Inflammatory macrophage treated with lipopolysaccharide for 1 hour (primary cell): ENCODE results near the gene SLC25A13.
"Not testable (repeated sequence)": the region's sequence is repeated elsewhere in the genome, so short reads cannot be mapped to it uniquely, and the experiment has no call there.

Experiments used
- DNase-seq, 2 donors: peaks; one replicate each; pipeline ENCODE4 v3.0.0-alpha.2; 2020 to 2022

Gene SLC25A13

DNA sequence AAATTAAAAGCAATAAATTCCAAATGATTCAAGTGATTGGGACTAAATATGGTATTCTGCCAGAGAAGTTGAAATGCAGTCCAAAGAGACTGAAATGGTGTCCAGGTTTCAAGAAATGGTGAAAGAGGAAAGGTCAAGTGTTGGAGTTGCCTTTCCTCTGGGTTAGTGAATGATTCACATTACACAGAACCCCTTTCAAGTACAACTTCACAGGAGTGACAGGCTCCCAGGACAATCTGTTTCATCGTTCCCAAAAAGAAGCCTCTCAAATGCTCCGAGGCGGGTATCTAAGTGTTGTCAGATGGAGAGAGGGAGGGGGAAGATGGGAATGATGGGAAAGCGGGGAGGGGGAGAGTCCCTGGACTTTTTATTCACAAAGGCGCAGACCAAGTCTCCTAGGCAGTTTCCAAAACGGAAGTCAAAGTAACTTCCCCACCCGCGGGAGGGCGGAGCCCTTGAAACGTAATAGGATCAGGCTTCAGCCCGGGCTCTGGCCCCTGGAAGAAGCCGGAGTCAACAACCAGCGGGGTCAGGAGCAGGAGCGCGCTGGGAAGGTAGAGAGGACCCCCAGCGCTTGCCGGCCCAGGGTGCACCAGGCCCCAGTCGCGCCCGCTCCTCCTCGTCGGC is 754 bp downstream of the SLC25A13 start:
- peak; percentile 85 to 89 for DNase-seq

DNA sequence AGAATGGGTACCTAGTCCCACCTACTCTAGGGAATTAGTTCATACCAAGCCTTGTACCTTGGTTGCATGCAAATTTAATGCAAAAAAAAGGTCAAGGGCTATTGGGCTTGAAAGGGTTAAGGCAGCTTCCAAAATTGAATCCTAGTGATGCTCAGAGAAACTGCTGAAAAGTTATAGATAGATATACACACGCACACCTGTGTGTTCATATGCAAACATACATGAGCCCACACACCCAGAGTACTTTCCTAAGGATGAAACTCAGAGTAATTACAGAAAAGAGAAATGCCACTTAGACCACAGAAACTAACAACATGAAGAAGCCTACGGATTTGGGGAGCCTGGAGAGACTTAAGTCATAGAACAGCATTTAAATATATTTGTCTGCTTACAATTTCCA is 1.5 kb downstream of the SLC25A13 start:
- peak; percentile 18 to 34 for DNase-seq

DNA sequence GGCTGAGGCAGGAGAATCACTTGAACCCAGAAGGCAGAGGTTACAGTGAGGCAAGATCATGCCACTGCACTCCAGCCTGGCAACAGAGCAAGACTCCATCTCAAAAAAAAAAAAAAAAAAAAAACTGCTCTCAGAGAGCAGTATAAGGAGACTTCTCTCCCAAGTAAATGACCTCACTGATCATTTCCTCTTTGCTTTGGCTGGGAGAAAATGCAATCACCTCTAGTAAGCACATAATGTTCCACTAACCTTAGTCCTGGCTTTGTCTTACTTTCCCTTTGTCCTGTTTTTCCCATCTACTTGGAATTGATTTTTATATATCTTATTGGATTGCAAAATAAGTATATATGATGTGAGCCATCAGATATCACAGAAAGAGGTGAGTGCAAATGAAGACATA is 2.5 kb downstream of the SLC25A13 start:
- DNase-seq, result peak; percentile 47 to 58

DNA sequence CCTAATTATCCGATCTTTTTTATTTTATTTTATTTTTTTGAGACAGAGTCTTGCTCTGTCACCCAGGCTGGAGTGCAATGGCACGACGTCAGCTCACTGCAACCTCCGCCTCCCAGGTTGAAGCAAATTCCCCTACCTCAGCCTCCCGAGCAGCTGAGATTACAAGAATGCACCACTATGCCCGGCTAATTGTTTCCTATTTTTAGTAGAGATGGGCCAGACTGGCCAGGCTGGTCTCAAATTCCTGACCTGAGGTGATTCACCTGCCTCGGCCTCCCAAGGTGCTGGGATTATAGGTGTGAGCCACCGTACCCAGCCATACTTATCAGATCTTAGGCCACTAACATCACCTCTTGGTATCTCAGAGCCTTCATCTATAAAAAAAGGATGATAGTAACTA is 4.9 kb downstream of the SLC25A13 start:
- no peak for DNase-seq

DNA sequence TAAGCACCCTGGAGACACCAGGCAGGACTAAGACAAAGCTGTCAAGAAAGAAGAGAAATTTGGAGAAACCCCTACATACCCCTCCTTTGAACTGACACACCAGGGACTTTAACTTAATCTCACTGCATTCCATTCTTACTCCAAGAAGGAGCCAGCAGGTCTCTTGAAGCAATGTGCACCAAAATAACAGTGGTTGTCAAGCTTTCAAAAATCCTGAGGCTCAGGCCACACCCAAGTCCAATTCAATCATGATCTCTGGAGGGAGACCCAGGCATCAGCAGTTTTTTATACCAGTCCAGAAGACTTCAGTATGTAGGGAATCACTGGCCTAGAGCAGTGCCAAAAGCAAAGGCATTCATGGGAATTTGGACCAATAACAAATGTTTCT is 6.8 kb downstream of the SLC25A13 start:
- DNase-seq, result no peak

DNA sequence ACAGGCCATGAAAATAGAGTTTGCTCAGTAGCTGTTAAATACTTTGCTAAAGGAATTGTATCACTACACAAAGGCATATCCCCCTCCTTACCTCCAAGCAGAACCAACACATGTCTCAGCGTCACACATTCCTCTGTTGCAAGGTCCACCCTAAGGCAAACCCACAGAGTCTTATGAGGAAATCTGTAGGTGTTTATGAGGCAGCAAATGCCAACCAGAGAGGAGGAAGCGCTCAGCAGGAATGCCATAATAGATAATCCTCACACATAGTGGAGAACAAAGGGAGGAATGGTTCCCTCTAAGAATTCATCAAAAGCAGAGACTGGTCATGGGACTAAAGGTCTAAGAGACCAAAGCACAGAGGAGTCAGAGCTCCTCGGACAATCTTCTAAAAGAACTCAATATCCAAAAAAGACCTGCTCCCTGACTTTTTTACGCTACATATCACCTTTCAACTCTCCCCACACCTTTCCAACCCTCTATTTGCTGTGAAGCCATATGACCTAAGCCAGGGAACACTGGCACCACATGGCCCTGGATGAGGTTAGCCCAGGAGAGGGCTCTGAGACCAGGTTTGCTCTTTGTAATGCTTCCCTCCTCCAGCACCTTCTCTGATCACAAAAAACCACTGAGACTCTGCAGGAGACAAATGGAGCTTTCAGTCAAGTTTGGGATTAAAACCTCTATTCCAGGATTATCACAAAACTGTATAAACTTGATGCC is 7.3 kb downstream of the SLC25A13 start:
- peak; percentile 69 to 87 for DNase-seq

DNA sequence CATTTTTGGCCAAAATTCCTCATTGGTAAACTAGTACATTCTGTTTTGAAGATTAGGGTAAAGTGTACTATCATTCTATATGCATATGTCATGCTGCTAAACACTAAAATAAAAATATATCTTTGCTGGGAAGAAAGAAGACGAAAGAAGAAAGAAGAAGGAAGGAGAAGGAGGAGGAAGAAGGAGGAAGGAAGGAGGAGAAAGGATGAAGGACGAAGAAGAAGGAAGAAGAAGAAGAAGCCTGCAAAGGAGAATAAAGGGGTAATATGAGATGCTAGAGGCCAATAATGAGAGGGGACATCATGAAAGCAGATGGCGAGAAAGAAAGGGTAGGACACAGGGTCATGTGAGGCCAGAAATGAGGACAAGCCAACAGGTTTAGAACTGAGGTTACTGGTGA is 8.0 kb downstream of the SLC25A13 start:
- no peak for DNase-seq

DNA sequence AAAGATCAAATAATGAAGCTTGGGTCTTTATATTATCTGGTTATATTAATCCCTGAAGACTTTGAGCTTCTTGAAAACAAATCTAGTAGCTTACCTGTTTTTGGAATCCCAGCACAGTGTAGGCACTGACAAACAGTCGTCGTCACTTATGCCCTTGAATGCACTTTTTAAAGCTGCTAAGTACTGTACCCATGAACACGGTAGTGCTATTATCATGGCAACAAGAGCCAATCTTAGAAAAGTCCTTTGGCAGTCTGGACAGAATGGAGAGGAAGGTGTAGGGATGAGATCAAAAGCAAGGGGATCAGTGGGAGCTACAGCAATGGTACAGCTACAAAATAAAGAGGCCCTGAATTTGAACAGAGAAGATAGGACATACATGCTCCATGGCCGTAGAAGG is 9.4 kb downstream of the SLC25A13 start:
- DNase-seq, result no peak

DNA sequence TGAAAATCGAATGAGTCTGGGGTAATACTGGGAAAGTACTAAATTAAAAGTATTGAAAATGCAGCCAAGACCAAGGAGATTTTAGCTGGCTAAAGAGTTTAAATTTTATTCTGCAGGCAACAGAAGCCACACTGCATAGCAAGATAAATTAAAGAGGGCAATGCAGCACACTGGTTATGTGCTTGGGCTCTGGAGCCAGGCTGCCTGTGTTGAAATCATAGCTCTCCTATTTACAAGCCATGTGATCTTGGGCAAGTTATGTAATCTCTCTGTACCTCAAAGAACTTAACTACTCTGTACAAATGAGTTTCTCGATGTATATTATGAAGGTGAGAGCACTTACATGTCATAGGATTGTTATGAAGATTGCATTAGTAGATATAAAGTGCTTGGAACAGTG is 9.9 kb downstream of the SLC25A13 start:
- peak; percentile 56 to 59 for DNase-seq

DNA sequence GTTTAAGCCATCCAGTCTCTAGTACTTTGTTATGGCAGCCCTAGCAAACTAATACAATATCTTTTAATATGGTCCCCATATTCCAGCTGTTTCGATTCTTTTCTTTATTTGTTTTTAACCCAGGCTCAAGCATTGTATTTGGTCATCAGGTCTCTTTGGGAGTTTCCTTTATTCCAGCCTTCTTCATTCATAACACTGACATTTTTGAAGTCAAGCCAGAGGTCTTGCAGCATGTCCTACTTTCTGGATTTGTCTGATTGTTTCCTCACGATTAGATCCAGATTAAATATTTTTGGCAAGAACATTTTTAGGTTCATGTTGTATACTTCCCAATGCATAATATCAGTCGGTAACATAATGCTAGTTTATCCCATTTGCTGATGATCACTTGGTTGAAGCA is 11.8 kb downstream of the SLC25A13 start:
- no peak for DNase-seq

DNA sequence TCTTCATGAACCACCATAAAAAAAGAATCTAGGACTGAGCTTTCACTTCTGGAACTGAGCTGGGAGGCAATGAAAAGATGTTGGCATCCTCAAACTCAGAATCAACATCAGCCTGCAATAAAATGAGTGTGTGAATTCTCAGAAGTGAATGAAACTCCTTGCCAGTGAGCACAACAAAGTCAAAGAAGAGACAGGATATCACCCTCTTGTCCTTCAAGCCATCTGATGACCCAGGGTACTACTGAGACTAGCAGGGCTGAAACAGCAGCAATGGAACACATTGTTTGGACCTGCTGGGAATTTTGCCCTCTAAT is 13.0 kb downstream of the SLC25A13 start:
- DNase-seq, result no peak

DNA sequence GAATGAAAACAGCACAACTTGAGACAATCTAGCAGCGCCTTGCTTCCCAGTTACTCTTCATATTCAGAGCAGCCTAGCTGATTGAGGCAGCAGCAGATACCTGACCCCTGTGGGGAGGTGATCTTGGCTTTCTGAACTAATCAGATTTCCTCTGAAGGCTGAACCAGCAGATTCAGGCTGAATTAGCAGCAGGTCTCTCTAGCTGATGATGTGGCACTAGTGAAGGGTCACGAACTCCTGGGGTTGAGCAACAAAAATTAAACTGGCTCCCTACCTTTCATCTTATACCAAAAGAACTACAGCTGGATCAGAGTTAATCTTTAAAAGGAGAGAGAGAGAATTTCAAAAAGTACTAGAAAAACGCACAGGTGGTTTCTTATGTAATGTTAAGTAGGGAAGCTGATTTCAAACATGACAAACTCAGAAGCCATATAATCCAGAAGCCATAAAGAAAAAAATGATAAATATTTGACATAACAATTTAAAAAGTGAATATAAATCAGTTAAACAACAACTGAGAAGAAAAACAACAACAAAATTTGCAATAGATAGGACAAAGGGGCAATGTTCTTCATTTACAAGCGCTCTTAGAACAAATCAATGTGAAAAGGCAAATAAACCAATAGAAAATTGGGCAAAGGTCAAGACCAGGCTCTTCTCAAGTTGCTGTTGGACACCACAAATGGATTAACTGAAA is 13.5 kb downstream of the SLC25A13 start:
- no peak for DNase-seq

DNA sequence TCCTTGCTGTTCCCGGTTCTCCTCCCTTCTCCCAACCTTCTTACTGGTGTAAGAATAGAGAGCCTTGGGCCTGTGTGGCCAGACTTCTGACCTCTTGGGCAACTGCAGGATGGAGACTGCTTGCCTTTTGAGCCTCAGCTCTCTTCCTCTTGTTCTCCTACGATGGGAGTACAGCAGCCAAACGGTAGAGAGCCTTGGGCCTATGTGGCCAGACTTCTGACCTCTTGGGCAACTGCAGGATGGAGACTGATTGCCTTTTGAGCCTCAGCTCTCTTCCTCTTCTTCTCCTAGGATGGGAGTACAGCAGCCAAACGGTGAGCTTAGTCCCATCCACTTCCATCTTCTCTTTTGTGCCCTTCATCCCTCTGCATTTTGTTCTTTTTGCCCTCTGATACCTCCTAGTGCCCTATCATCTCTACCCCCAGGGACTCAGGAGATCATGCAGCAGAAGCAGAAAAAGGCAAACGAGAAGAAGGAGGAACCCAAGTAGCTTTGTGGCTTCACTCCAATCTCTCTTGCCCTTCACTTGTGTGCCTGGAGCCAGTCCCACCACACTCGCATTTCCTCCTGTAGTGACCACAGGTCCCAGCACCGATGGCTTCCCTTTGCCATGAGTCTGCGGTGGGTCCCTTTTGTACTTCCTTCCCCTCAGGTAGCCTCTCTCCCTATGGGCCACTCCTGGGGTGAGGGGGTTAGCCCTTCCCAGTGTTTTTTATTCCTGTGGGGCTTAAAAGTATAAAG is 15.3 kb downstream of the SLC25A13 start:
- DNase-seq, result peak; percentile 30 to 49

DNA sequence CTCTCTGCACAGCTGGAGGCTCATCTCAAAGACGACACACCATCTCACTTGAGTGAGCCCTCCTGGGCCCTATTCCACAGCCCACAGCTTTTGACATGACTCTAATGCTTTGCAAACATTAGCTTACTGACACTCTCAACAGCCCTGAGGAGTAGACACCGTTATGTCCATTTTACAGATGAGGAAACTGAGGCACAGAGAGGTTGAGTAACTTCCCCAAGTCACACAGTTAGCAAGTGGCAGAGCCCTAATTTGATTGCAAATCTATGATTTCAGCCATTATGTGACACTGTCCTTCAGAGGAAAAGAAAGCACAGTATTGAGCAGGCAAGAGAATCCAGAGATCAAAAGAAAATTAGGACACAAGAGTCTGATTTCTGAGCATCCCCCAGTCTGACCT is 16.0 kb downstream of the SLC25A13 start:
- no peak for DNase-seq

DNA sequence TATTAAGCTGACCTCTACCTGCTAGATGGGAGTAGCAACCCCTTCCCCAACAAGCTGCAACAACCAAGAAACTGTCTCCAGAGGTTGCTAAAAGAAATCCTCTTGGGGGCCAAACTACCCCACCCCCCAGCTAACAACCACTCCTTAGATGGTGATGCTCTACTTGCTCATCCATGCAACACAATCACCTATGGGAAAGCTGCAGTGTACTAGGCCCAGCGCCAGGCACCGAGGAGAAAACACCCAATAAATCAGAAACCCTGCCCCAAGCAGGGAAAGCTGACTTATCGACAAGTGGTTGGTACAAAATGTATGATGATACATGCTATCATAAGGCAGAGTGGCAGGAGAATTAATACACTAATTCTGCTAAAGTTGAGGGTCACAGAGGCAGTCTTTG is 17.3 kb downstream of the SLC25A13 start:
- no peak for DNase-seq

DNA sequence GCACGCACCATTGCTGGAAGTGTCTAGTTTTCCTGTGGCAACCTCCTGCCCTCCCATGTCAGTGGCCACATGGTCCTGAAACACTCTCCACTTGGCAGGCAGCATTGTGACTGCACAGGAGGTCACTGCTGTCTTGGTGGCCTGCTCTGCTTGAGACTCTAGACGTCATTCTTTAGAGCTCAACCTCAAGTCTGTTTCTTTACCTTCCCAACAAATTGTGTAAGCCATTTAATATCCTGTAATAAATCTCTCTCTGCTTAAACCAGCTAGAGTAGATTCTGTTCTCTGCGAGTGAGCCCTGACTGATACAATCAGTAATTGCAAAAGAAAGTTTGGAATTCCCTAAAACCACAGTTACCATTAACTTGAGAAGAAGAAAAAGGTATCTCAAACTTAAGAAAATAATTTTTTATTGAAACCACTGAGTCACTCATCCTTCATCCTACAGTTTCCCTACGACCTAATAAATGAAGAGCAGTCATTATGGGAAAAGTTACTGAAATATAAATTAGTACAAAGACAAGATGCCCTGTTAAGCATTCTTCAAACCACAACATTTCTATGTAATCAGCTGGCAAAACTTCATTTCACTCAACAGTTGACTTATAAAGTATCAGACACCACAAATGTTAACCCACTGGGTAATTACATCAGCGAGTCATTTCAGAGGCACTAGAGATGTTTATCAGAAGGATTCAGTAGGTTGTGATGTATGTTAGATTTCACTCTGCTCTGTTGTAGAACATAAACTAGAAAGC is 18.0 kb downstream of the SLC25A13 start:
- DNase-seq, result no peak

DNA sequence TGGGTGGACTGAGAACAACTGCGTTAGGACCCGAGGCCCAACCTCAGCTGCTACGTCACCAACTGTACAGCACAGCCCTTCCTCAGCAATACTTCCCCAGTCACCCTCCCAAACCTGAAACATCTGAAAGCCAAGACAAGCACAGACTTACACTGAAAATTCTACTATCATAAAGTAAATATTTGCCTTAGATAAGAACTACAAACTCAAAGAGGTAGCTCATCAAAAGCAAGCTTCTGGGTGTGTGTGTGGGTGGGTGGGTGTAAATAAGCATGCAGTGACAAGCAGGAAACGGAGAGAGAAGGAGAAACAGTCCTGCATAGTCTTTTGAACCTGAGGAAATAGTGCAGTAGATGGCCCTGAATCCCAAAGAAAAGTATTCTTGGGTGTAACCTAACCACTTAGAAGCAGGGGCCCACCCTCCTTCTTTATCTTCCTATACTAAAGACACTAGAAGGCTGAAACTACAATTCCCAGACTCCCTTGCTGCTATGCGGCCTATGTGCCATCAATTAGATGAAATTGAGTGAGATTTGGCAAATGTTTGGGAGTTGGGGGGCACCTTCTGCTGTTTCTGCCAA is 18.7 kb downstream of the SLC25A13 start:
- DNase-seq, result no peak

DNA sequence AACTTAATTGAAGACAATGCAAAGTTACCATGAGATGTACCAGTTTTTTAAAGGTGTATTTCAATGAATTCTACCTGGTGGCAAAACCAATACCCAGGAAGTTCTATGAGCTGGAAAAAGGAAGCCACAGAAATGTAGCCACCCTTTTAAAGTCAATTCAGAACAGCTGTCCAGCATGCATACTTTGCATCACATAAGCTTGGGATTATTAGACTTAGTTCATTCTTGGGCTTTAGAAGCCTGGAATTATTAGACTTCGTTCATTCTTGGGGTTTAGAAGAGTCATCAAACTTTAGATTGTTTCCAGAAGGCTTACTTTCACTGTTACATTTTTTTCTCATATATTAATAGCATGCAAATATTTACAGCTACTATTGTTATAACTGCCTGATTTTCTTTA is 20.9 kb downstream of the SLC25A13 start:
- DNase-seq, result no peak

DNA sequence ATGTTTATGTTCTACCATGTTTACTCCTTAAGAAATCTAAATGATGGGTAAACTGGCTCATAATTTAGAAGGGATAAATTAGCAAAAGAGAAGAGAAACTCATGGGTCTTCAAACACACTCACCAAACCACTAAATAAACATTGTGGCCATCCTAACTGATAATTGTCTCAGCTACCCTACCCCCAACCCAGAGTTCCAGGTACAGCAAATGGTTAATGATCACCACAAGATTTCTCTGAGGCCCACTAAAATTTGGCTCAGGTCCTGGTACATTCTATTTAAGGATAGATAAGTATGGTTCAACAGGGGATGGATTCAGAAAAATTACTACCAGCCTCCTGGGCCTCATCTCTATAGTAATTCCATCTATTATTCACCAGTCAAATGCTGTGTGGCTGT is 21.4 kb downstream of the SLC25A13 start:
- no peak for DNase-seq

DNA sequence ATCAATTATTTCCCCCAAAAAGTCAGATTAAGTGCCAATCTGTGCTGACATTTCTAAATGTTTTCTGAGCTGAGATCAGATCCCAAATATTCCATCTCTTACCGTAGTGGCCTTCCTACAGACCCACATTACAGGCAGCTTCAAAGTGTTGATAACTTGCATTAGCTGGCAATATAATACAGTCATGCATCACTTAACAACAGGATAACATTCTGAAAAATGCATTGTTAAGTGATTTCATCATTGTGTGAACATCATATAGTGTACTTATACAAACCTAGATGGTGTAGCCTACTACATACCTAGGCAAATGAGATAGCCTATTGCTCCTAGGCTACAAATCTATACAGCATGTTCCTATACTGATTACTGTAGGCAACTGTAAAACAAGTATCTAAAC is 22.4 kb downstream of the SLC25A13 start:
- DNase-seq, result no peak

DNA sequence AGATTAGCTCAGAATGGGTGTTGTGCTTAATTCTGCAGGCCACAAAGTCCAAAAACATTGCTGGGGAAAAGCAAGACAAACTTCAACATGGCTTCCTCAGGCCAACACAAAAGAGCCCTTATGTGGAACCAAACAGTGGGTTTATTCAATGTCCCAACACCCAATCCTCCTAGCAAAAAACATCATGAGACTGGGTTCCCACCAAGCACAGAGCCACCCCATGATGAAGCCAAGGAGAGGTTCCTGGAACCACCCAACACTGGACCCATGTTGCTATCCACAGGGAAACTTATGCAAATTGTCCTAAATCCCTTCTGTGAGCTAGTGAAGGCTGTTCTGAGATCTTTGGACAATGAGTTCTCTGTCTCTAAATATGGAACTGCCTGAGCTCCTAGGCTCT is 24.0 kb downstream of the SLC25A13 start:
- no peak for DNase-seq

DNA sequence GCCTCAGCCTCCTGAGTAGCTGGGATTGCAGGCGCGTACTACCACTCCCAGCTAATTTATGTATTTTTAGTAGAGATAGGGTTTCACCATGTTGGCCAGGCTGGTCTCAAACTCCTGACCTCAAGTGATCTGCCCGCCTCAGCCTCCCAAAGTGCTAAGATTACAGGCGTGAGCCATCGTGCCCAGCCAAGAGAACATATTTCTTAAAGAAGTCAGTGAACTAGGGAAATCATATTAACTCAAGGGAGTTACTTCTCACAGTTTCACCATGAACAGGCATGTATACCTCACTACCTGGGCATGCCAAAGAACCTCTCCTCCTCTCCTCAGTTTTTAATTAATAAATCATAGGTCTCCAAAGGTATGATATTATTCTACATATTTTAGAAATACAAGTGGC is 24.5 kb downstream of the SLC25A13 start:
- DNase-seq, result not testable (repeated sequence)

DNA sequence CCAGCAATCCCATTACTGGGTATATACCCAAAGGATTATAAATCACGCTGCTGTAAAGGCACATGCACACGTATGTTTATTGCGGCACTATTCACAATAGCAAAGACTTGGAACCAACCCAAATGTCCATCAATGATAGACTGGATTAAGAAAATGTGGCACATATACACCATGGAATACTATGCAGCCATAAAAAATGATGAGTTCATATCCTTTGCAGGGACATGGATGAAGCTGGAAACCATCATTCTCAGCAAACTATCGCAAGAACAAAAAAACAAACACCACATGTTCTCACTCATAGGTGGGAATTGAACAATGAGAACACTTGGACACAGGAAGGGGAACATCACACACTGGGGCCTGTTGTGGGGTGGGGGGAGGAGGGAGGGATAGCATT is 28.0 kb downstream of the SLC25A13 start:
- DNase-seq, result not testable (repeated sequence)
